ENCODE data around the gene STK32A. TPM values are rescaled to one million over a fixed set of nuclear protein-coding genes. Genes with fewer than 3 reads are reported as not detected.

STK32A gene
- polyA plus RNA-seq, 1 donor (not counting 4 experiments of a cell fraction or from before 2014, with no cell fraction given): 0.01 TPM

DNA sequence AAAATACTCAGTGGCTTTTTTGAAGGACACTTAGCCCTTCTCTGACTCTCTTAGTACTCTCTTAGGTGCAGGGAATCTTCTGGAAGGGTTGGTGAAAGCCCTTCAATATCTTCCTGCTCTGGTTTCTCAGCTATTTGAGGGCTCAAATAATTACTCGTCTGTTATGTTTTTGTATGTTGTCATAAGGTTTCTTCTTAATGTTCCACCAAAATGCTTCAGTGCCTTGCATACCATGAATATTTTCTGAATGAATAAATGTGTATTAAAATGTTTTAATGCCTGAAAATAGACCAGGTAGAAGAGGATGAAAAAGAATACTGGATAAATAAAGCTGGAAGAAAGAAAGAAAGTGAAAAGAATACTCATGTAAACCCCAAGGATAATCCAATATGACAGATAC is 124.3 kb downstream of the STK32A start:
- no peaks in the 10 kb centered on the region for H3K9me3 ChIP-seq (ENCODE audit: control insufficient read depth, low read depth, low read length)
- no peaks in the 10 kb centered on the region for H4K20me1 ChIP-seq (ENCODE audit: control insufficient read depth, extremely low read depth, insufficient read depth, low read length)
- dilution Hi-C loops (cut with MboI; ENCODE audit: extremely low pct_ligation_motif_present, low sequenced_read_pairs): no loop called here
- no peaks in the 10 kb centered on the region for H3K79me2 ChIP-seq (ENCODE audit: control insufficient read depth, insufficient read depth, low read length)
- FAIRE-seq: no peak
- H2AFZ ChIP-seq (ENCODE audit: control insufficient read depth, low read length): no peak overlapping the region
- no peaks in the 10 kb centered on the region for H3K27me3 ChIP-seq (ENCODE audit: control insufficient read depth, extremely low read depth, insufficient read depth, low read length)
- no peaks in the 10 kb centered on the region for H3K36me3 ChIP-seq (ENCODE audit: control insufficient read depth in 2 of 2, extremely low read depth in 1 of 2, insufficient read depth in 2 of 2, low read length in 2 of 2)
- no peak for TF ChIP-seq CTCF (optimal IDR thresholded peaks at IDR 0.05 in 1 of 3, IDR thresholded peaks at IDR 0.05 in 1 of 3, conservative IDR thresholded peaks at IDR 0.05 in 1 of 3; ENCODE audit: extremely low read depth in 1 of 3, insufficient read depth in 2 of 3, low read length in 3 of 3)
- no peak for TF ChIP-seq EZH2 (IDR thresholded peaks at IDR 0.05; ENCODE audit: low read length)
- no peaks in the 10 kb centered on the region for H3K4me1 ChIP-seq (ENCODE audit: control insufficient read depth, extremely low read depth, insufficient read depth, low read length)
- H3K4me3 ChIP-seq (ENCODE audit: control insufficient read depth in 2 of 3, extremely low read depth in 1 of 3, insufficient read depth in 2 of 3, low read depth in 1 of 3, low read length in 3 of 3): no peak overlapping the region
- H3K9ac ChIP-seq (ENCODE audit: control insufficient read depth, extremely low read depth, insufficient read depth, low read length): no peak overlapping the region
- no peak overlapping the region for H3K27ac ChIP-seq (ENCODE audit: control insufficient read depth, insufficient read depth, low read length)
- no peaks in the 10 kb centered on the region for H3K9me1 ChIP-seq (ENCODE audit: control insufficient read depth, extremely low read depth, insufficient read depth, low read length)
- no peak overlapping the region for H3K4me2 ChIP-seq (ENCODE audit: control insufficient read depth, extremely low read depth, insufficient read depth, low read depth, low read length)
- DNase-seq (ENCODE audit: low read depth, low spot score): no peak

DNA sequence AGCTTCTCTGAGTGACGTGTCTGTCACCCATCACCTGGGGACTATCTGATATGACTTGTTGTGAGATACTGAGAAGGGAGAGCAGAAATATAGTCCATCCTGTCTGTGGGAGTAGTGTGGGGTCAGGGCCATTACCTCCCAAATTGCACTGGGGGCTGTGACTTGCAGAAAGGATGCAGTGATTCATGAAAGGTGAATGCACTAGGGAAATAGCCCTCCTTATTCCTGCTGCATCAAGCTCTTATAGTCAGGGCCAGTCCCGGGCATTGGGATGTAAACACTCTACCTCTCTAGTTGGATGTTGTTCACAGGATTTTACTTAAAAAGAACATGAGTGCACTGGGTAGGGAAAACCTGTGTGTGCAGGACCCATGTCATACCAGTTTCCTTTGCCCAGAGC is 124.8 kb downstream of the STK32A start:
- no peak for DNase-seq (ENCODE audit: low read depth, low spot score)
- Histone ChIP-seq H3K4me3 (ENCODE audit: control insufficient read depth in 2 of 3, extremely low read depth in 1 of 3, insufficient read depth in 2 of 3, low read depth in 1 of 3, low read length in 3 of 3) (no peak overlapping the region), H3K4me1 (ENCODE audit: control insufficient read depth, extremely low read depth, insufficient read depth, low read length) (no peaks in the 10 kb centered on the region), H3K79me2 (ENCODE audit: control insufficient read depth, insufficient read depth, low read length) (no peaks in the 10 kb centered on the region), H3K36me3 (ENCODE audit: control insufficient read depth in 2 of 2, extremely low read depth in 1 of 2, insufficient read depth in 2 of 2, low read length in 2 of 2) (no peaks in the 10 kb centered on the region), H3K27me3 (ENCODE audit: control insufficient read depth, extremely low read depth, insufficient read depth, low read length) (no peaks in the 10 kb centered on the region), H4K20me1 (ENCODE audit: control insufficient read depth, extremely low read depth, insufficient read depth, low read length) (no peaks in the 10 kb centered on the region), H2AFZ (ENCODE audit: control insufficient read depth, low read length) (no peak overlapping the region), H3K9me1 (ENCODE audit: control insufficient read depth, extremely low read depth, insufficient read depth, low read length) (no peaks in the 10 kb centered on the region), H3K9ac (ENCODE audit: control insufficient read depth, extremely low read depth, insufficient read depth, low read length) (no peak overlapping the region), H3K9me3 (ENCODE audit: control insufficient read depth, low read depth, low read length) (no peaks in the 10 kb centered on the region), H3K27ac (ENCODE audit: control insufficient read depth, insufficient read depth, low read length) (no peak overlapping the region), H3K4me2 (ENCODE audit: control insufficient read depth, extremely low read depth, insufficient read depth, low read depth, low read length) (no peak overlapping the region)
- no peak for TF ChIP-seq CTCF (optimal IDR thresholded peaks at IDR 0.05 in 1 of 3, IDR thresholded peaks at IDR 0.05 in 1 of 3, conservative IDR thresholded peaks at IDR 0.05 in 1 of 3; ENCODE audit: extremely low read depth in 1 of 3, insufficient read depth in 2 of 3, low read length in 3 of 3)
- TF ChIP-seq EZH2 (IDR thresholded peaks at IDR 0.05; ENCODE audit: low read length): no peak
- dilution Hi-C loops (cut with MboI; ENCODE audit: extremely low pct_ligation_motif_present, low sequenced_read_pairs): no loop called here
- no peak for FAIRE-seq

Measured in keratinocyte (primary cell).